Keratinocyte (primary cell): ENCODE measurements around the gene ISM1. TPM values are rescaled to one million over a fixed set of nuclear protein-coding genes. Genes with fewer than 3 reads are reported as not detected.

Experiments
- DNase-seq: peaks from one replicate; pipeline ENCODE4 v3.0.0-alpha.2; 2011; ENCODE audit warnings: low read depth, missing footprints, low spot score
- FAIRE-seq: peaks from 2 replicates; lab custom pipeline; 2011; peaks lifted over from hg19 to GRCh38; lab: Jason Lieb, UNC
- H2AFZ ChIP-seq: 2 replicates; pipeline ENCODE4 v1.6.0; 2012; ENCODE audit warnings: low read length, control low read depth, inconsistent platforms; ENCODE audit not compliant: control insufficient read depth
- H3K27ac ChIP-seq: 2 replicates; pipeline ENCODE4 v1.5.1; 2011; ENCODE audit warnings: low read length; ENCODE audit not compliant: control insufficient read depth, insufficient read depth
- H3K27me3 ChIP-seq: 3 replicates; pipeline ENCODE4 v1.6.0; 2011; ENCODE audit warnings: low read length; ENCODE audit not compliant: control insufficient read depth, insufficient read depth; ENCODE audit errors: extremely low read depth
- H3K36me3 ChIP-seq, 2 experiments: 2 replicates in 1 of 2; 3 replicates in 1 of 2; pipeline ENCODE4 v1.5.1; 2011; ENCODE audit warnings: low read length in 2 of 2, mild to moderate bottlenecking in 1 of 2; ENCODE audit not compliant: control insufficient read depth in 2 of 2, insufficient read depth in 2 of 2; ENCODE audit errors: extremely low read depth in 1 of 2
- H3K4me1 ChIP-seq: 3 replicates; pipeline ENCODE4 v1.5.1; 2011; ENCODE audit warnings: low read length; ENCODE audit not compliant: control insufficient read depth, insufficient read depth; ENCODE audit errors: extremely low read depth
- H3K4me2 ChIP-seq: 3 replicates; pipeline ENCODE4 v1.6.0; 2011; ENCODE audit warnings: low read depth, low read length; ENCODE audit not compliant: control insufficient read depth, insufficient read depth; ENCODE audit errors: extremely low read depth
- H3K4me3 ChIP-seq, 3 experiments: fragments of 200-600 bp in 1 of 3; sonication (generic) in 1 of 3; 2 replicates in 2 of 3; 3 replicates in 1 of 3; pipeline ENCODE4 v1.5.1; 2011 to 2016; ENCODE audit warnings: low read length in 3 of 3, mild to moderate bottlenecking in 3 of 3, control low read depth in 2 of 3, inconsistent platforms in 1 of 3, low read depth in 1 of 3, mixed read lengths in 1 of 3, mixed run types in 1 of 3, moderate library complexity in 1 of 3; ENCODE audit not compliant: control insufficient read depth in 2 of 3, insufficient read depth in 2 of 3; ENCODE audit errors: extremely low read depth in 1 of 3
- H3K79me2 ChIP-seq: 2 replicates; pipeline ENCODE4 v1.6.0; 2012; ENCODE audit warnings: low read length; ENCODE audit not compliant: control insufficient read depth, insufficient read depth
- H3K9ac ChIP-seq: 3 replicates; pipeline ENCODE4 v1.6.0; 2011; ENCODE audit warnings: low read length; ENCODE audit not compliant: control insufficient read depth, insufficient read depth; ENCODE audit errors: extremely low read depth
- H3K9me1 ChIP-seq: 3 replicates; pipeline ENCODE4 v1.6.0; 2011; ENCODE audit warnings: low read length; ENCODE audit not compliant: control insufficient read depth, insufficient read depth; ENCODE audit errors: extremely low read depth
- H3K9me3 ChIP-seq: 2 replicates; pipeline ENCODE4 v1.5.1; 2012; ENCODE audit warnings: low read depth, low read length; ENCODE audit not compliant: control insufficient read depth
- H4K20me1 ChIP-seq: 3 replicates; pipeline ENCODE4 v1.6.0; 2011; ENCODE audit warnings: low read length; ENCODE audit not compliant: control insufficient read depth, insufficient read depth; ENCODE audit errors: extremely low read depth
- EZH2 ChIP-seq: IDR thresholded peaks from one replicate; pipeline ENCODE4 v1.6.1; 2012; ENCODE audit warnings: inconsistent platforms, mild to moderate bottlenecking, low read length, moderate library complexity
- dilution Hi-C: fragments of 300-500 bp; cut with MboI; formaldehyde crosslinking; loops from one replicate; pipeline ENCODE4 v1.7.0; 2020; ENCODE audit warnings: low sequenced_read_pairs; ENCODE audit not compliant: extremely low pct_ligation_motif_present
- polyA plus RNA-seq, 5 experiments: library from polyadenylated mRNA; depleted of rRNA in 3 of 5; stranded (reverse) in 3 of 5; stranded (forward) in 1 of 5; unstranded in 1 of 5; fragments of >200 nt; gene quantifications; 1 replicate in 1 of 5; 2 replicates in 3 of 5; 3 replicates in 1 of 5; pipeline versions ENCODE4 v1.2.1 to v1.2.3, GENCODE V29; 2011 to 2012; ENCODE audit warnings: missing spikeins in 2 of 5, low read depth in 1 of 5, low replicate concordance in 1 of 5
- TF ChIP-seq, protein P1 (sequence below), 3 experiments: IDR thresholded peaks in 1 of 3; conservative IDR thresholded peaks in 1 of 3; optimal IDR thresholded peaks in 1 of 3; 2 replicates in 2 of 3; 3 replicates in 1 of 3; pipeline versions ENCODE3 to v1.5.1; 2011; ENCODE audit warnings: low read length in 3 of 3, mild to moderate bottlenecking in 3 of 3, moderate library complexity in 2 of 3, control low read depth in 1 of 3, inconsistent platforms in 1 of 3; ENCODE audit not compliant: insufficient read depth in 2 of 3; ENCODE audit errors: extremely low read depth in 1 of 3

ISM1 gene
- polyA plus RNA-seq, 1 donor (not counting 4 experiments of a cell fraction or from before 2014, with no cell fraction given) = 3.3 TPM

DNA sequence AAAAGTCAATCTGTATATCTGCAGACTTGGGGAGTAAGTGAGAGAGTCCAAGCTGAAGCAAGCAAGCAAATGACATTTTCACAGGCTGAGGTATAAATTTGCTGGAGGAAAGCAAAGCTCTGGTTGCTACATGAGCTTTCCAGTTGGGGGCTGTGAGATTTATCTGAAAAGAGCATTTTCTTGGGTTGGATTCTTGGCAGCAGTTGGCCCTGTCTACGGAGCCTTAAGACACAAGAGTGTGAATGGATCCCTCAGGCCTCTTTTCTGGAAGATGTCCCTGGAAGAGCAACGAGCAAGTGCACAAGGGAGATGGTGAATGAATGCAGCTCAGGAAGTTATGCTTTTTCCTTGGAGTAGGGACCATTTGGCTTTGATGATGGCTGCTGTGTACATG is 30.8 kb downstream of the ISM1 start:
- no peaks in the 10 kb centered on the region for H3K9me3 ChIP-seq
- no peak overlapping the region for H2AFZ ChIP-seq
- no peaks in the 10 kb centered on the region for H3K27me3 ChIP-seq
- no peak overlapping the region for H3K9ac ChIP-seq
- H3K79me2 ChIP-seq = no peaks in the 10 kb centered on the region
- no peak for TF ChIP-seq EZH2
- TF ChIP-seq, protein P1, sequence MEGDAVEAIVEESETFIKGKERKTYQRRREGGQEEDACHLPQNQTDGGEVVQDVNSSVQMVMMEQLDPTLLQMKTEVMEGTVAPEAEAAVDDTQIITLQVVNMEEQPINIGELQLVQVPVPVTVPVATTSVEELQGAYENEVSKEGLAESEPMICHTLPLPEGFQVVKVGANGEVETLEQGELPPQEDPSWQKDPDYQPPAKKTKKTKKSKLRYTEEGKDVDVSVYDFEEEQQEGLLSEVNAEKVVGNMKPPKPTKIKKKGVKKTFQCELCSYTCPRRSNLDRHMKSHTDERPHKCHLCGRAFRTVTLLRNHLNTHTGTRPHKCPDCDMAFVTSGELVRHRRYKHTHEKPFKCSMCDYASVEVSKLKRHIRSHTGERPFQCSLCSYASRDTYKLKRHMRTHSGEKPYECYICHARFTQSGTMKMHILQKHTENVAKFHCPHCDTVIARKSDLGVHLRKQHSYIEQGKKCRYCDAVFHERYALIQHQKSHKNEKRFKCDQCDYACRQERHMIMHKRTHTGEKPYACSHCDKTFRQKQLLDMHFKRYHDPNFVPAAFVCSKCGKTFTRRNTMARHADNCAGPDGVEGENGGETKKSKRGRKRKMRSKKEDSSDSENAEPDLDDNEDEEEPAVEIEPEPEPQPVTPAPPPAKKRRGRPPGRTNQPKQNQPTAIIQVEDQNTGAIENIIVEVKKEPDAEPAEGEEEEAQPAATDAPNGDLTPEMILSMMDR (optimal IDR thresholded peaks at IDR 0.05 in 1 of 3, IDR thresholded peaks at IDR 0.05 in 1 of 3, conservative IDR thresholded peaks at IDR 0.05 in 1 of 3; ENCODE audit: extremely low read depth in 1 of 3, insufficient read depth in 2 of 3, low read length in 3 of 3) = no peak
- DNase-seq = no peak
- FAIRE-seq = no peak
- dilution Hi-C loops = no loop called here
- H3K36me3 ChIP-seq = no peaks in the 10 kb centered on the region
- no peak overlapping the region for H3K4me3 ChIP-seq
- H3K27ac ChIP-seq = no peak overlapping the region
- no peaks in the 10 kb centered on the region for H3K9me1 ChIP-seq
- no peak overlapping the region for H3K4me2 ChIP-seq
- peaks cover 20% of the 10 kb centered on the region for H3K4me1 ChIP-seq
- H4K20me1 ChIP-seq = no peaks in the 10 kb centered on the region

GRCh38 chr20:13255356-13255755 is 34.3 kb downstream of the ISM1 start:
- Histone ChIP-seq H3K27me3 (no peaks in the 10 kb centered on the region), H3K36me3 (no peaks in the 10 kb centered on the region), H3K9me3 (no peaks in the 10 kb centered on the region), H3K79me2 (no peaks in the 10 kb centered on the region), H3K9me1 (no peaks in the 10 kb centered on the region), H3K9ac (no peak overlapping the region), H2AFZ (no peak overlapping the region), H4K20me1 (no peaks in the 10 kb centered on the region), H3K4me1 (no peaks in the 10 kb centered on the region), H3K4me3 (no peak overlapping the region), H3K4me2 (no peak overlapping the region), H3K27ac (no peak overlapping the region)
- no peak for DNase-seq
- FAIRE-seq = no peak
- dilution Hi-C loops = no loop called here
- TF ChIP-seq, protein P1 (optimal IDR thresholded peaks at IDR 0.05 in 1 of 3, IDR thresholded peaks at IDR 0.05 in 1 of 3, conservative IDR thresholded peaks at IDR 0.05 in 1 of 3; ENCODE audit: extremely low read depth in 1 of 3, insufficient read depth in 2 of 3, low read length in 3 of 3) = no peak
- no peak for TF ChIP-seq EZH2
